ENCODE results near the gene GPR137. TPM values are rescaled to one million over a fixed set of nuclear protein-coding genes. Genes with fewer than 3 reads are reported as not detected.
"Not testable (repeated sequence)": the region's sequence is repeated elsewhere in the genome, so short reads cannot be mapped to it uniquely, and the experiment has no call there.

GPR137 gene
- total RNA-seq, 1 donor from 2014 or later = 24.8 TPM

- TF ChIP-seq, protein P1, sequence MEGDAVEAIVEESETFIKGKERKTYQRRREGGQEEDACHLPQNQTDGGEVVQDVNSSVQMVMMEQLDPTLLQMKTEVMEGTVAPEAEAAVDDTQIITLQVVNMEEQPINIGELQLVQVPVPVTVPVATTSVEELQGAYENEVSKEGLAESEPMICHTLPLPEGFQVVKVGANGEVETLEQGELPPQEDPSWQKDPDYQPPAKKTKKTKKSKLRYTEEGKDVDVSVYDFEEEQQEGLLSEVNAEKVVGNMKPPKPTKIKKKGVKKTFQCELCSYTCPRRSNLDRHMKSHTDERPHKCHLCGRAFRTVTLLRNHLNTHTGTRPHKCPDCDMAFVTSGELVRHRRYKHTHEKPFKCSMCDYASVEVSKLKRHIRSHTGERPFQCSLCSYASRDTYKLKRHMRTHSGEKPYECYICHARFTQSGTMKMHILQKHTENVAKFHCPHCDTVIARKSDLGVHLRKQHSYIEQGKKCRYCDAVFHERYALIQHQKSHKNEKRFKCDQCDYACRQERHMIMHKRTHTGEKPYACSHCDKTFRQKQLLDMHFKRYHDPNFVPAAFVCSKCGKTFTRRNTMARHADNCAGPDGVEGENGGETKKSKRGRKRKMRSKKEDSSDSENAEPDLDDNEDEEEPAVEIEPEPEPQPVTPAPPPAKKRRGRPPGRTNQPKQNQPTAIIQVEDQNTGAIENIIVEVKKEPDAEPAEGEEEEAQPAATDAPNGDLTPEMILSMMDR (conservative IDR thresholded peaks at IDR 0.05; ENCODE audit: low read depth, low read length) = no peak
- DNase-seq (ENCODE audit: low read depth) = no peak
- no peak overlapping the region for H3K4me3 ChIP-seq (ENCODE audit: low read depth, low read length)
These were observed 34.9 kb downstream of the GPR137 start for GRCh38 chr11:64320556-64320955.

DNA sequence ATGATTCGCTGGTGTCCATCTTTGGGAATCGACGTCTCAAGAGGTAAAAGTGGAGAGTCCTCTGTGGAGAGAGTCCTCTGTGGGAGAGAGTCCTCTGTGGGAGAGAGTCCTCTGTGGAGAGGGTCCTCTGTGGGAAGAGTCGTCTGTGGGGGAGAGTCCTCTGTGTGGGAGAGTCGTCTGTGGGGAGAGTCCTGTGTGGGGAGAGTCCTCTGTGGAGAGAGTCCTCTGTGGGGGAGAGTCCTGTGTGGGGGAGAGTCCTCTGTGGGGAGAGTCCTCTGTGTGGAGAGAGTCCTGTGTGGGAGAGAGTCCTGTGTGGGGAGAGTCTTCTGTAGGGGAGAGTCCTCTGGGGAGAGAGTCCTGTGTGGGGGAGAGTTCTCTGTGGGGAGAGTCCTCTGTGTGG is 35.4 kb downstream of the GPR137 start:
- TF ChIP-seq, protein P1 (conservative IDR thresholded peaks at IDR 0.05; ENCODE audit: low read depth, low read length) = no peak
- no peak overlapping the region for H3K4me3 ChIP-seq (ENCODE audit: low read depth, low read length)

GRCh38 chr11:64321533-64321932 is 35.9 kb downstream of the GPR137 start:
- TF ChIP-seq, protein P1 (conservative IDR thresholded peaks at IDR 0.05; ENCODE audit: low read depth, low read length) = no peak
- H3K4me3 ChIP-seq (ENCODE audit: low read depth, low read length) = no peak overlapping the region
- DNase-seq (ENCODE audit: low read depth) = no peak

More for the DNA sequence above, 35.4 kb downstream of the GPR137 start:
- no peak for DNase-seq (ENCODE audit: low read depth)

DNA sequence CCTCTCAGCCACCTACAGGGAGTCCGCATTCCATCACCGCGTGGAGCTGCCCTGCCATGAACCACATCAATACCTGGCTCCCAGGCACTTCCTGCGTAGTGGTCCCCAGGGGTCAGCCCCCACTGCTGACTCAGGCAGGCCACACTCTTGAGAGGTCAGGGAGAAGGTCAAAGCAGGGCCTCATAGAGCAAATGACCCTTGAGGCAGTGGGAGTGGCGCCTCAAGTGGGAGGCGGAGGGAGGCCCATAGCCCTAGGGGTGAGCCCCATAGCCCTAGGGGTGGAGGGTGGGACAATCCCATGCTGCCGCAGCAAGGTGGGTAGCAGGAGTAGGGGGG is 37.2 kb downstream of the GPR137 start:
- DNase-seq (ENCODE audit: low read depth) = no peak
- no peak overlapping the region for H3K4me3 ChIP-seq (ENCODE audit: low read depth, low read length)
- TF ChIP-seq, protein P1 (conservative IDR thresholded peaks at IDR 0.05; ENCODE audit: low read depth, low read length) = no peak

DNA sequence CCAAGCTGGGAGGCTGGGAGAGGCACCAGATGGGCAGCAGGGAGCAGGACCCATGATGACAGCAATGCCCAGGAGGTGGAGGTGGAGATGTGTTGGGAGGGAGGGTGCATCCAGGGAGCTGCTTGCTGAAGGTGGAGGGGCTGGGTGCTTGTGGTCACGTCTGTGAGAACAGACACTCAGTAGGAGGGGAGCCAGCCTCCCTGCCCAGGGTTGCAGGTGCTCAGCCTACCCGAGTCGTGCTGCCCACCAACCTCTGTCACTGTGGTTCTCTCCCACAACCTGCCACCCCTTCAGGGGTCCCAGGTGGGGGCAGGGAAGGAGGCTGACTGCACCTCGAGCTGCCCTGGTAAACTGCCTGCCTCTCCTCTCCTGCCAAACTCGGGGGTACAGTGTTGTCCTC is 37.7 kb downstream of the GPR137 start:
- TF ChIP-seq, protein P1 (conservative IDR thresholded peaks at IDR 0.05; ENCODE audit: low read depth, low read length) = no peak
- no peak overlapping the region for H3K4me3 ChIP-seq (ENCODE audit: low read depth, low read length)
- DNase-seq (ENCODE audit: low read depth) = no peak

DNA sequence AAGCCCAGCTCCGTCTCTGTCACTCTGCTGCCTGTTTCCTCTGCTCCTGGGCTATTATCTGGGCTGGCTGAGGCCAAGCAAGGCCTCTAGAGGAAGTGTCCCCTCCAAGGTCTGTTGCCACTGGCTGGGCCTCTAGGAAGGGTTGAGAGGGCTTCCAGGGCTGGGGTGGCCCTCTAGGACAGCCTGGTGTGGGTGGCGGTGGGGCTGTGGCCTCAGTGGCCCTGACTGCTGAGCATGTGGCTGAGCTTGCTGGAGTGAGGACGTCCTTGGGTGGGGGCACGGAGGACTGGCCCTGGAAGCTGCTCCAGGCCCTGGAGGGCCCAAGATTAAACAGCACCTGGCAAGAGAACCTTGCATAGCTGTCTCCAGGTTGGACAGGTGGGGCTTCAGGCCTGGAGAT is 38.3 kb downstream of the GPR137 start:
- not testable (repeated sequence) for H3K4me3 ChIP-seq (ENCODE audit: low read depth, low read length); DNase-seq (ENCODE audit: low read depth)

DNA sequence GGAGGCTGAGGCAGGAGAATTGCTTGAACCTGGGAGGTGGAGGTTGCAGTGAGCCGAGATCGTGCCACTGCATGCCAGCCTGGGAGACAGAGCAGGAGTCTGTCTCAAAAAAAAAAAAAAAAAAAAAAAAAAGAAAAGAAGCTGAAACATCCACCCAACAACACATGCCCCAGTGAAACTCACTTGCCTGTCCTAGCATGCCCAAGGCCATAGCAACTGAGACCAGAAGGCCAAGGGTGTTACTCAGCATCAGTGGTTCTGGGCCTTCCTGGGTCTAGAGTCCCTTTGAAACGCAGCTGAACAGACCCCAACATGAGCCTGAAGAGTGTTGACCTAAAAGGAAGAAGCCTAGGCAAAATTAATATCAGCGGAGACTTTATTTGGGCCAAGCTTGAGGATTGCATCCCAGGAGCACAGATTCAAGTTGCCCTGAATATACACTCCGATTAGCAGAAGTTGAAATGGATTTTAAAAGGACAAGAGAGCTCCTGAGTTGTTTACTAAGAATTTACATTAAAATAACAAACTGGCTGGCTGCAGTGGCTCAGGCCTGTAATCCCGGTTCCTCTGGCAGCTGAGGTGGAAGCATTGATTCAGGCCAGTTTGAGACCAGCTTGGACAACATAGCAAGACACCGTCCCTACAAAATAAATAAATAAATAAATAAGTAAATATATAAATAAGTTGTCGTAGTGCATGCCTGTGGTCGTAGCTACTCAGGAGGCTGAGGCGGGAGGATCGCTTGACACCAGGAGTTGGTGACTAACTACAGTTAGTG is 39.2 kb downstream of the GPR137 start:
- no peak for DNase-seq (ENCODE audit: low read depth)

More for the DNA sequence above, 39.2 kb downstream of the GPR137 start:
- TF ChIP-seq, protein P1 (conservative IDR thresholded peaks at IDR 0.05; ENCODE audit: low read depth, low read length) = no peak
- H3K4me3 ChIP-seq (ENCODE audit: low read depth, low read length) = no peak overlapping the region
